ENCODE data around the gene SMIM3. TPM values are rescaled to one million over a fixed set of nuclear protein-coding genes. Genes with fewer than 3 reads are reported as not detected.

SMIM3 gene
- total and polyA plus RNA-seq, 2 experiments from 2014 or later, result 6.2 to 7.6 TPM

GRCh38 chr5:150729859-150730258 is 48.7 kb upstream of the SMIM3 start:
- H4K20me1 ChIP-seq (replicated peaks; ENCODE audit: insufficient read depth), result no peaks in the 10 kb centered on the region; the same call in 1 of the 2 replicates
- Mint-ChIP-seq H3K4me3 (no peak overlapping the region), H3K27me3 (ENCODE audit: insufficient read depth, low read depth, poor library complexity) (no peaks in the 10 kb centered on the region), H3K9me3 (peaks cover 4% of the 10 kb centered on the region; the same call in 1 of the 3 replicates), H3K4me1 (no peaks in the 10 kb centered on the region), H3K27ac (no peak overlapping the region), H3K36me3 (ENCODE audit: low read depth) (peaks cover 61% of the 10 kb centered on the region)
- H3K4me3 ChIP-seq, result no peak overlapping the region
- TF ChIP-seq EZH2phosphoT487 (IDR thresholded peaks at IDR 0.05; ENCODE audit: unreplicated experiment) (no peak), EZH2 (IDR thresholded peaks at IDR 0.05; ENCODE audit: low read depth, unreplicated experiment) (no peak), ZNF331 (CRISPR knock-in tag; IDR thresholded peaks at IDR 0.05; ENCODE audit: low read depth) (no peak), CTCF (conservative IDR thresholded peaks at IDR 0.05; ENCODE audit: low read depth in 2 of 2) (no peak), POLR2AphosphoS5 (IDR thresholded peaks at IDR 0.05; ENCODE audit: low read depth) (no peak), CREB1 (CRISPR knock-in tag; IDR thresholded peaks at IDR 0.05; ENCODE audit: low read depth) (no peak), ETS1 (IDR thresholded peaks at IDR 0.05) (no peak), REST (IDR thresholded peaks at IDR 0.05; ENCODE audit: unreplicated experiment) (no peak), ZNF462 (CRISPR knock-in tag; IDR thresholded peaks at IDR 0.05) (no peak), ZNF114 (CRISPR knock-in tag; IDR thresholded peaks at IDR 0.05) (no peak), STAT1 (IDR thresholded peaks at IDR 0.05; ENCODE audit: unreplicated experiment) (no peak)
- H3K27ac ChIP-seq (ENCODE audit: low read depth), result no peak overlapping the region
- H3K4me1 ChIP-seq (ENCODE audit: insufficient read depth), result no peaks in the 10 kb centered on the region
- H3F3A ChIP-seq (replicated peaks; ENCODE audit: low read depth), result no peaks in the 10 kb centered on the region
- H2AFZ ChIP-seq, result no peak overlapping the region
- no peak for DNase-seq (ENCODE audit: low spot score)
- H3K36me3 ChIP-seq (ENCODE audit: insufficient read depth), result peaks cover 18% of the 10 kb centered on the region
- no peak for ATAC-seq
- H3K79me2 ChIP-seq (replicated peaks; ENCODE audit: insufficient read depth), result no peaks in the 10 kb centered on the region
- H3K4me2 ChIP-seq, result no peak overlapping the region
- H3K27me3 ChIP-seq (ENCODE audit: insufficient read depth), result no peaks in the 10 kb centered on the region
- H3K9me2 ChIP-seq (ENCODE audit: insufficient read depth), result no peaks in the 10 kb centered on the region

Measured in GM23338 (cell line).